Activated T-helper 9 cell treated with anti-CD3 and anti-CD28 coated beads, Interleukin-2, amount 50 U/mL, for 16 hours (primary cell): ENCODE data around the gene SEC14L5.

ENCODE experiments used
- DNase-seq: peaks from one replicate; pipeline ENCODE4 v3.0.0-alpha.2; 2020; ENCODE audit warnings: low read depth

SEC14L5 gene

DNA sequence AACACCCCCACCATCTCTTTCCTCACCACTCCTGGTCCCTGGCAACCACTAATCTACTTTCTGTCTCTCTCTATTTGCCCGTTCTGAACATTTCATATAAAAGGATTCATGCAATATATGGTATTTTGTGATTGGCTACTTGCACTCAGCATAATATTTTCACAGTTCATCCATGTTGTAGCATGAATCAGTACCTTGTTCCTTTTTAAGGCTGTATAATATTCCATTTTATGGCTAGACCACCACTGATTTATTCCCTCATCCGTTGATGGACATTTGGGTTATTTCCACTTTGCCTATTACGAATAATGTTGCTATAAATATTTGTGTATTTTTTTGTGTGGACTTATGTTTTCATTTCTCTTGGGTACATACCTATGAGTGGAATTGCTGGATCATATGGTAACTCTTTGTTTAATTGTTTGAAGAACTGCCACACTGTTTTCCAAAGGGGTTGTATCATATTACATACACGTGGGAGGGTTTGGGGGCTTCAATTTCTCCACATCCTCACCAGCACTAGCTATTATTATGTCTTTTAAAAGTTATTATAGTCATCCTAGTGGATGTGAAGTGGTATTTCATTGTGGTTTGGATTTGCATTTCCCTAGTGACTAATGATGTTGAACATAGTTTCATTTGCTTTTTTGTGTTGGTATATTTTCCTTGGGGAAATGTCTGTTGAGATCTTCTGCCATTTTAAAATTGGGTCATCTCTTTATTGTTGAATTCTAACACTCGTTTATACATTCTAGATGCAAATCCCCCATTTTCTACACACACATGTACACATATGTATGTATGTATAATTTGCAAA is 26.3 kb downstream of the SEC14L5 start:
- DNase-seq, result no peak

DNA sequence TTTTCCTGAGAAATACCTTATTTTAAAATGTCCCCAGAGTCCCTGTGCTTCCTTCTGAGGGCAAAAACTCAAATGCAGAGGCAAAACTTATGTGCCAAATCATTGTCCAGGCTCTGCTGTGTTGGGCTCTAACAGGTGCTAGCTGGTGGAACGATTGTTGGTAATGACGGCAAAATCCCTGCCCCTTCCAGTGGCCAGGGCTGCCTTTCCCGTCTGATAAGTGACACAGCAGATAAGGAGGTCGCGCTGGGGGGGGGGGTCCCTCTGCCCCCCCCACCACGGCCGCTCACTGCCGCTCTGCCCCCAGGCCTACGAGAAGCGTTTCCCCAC is 29.1 kb downstream of the SEC14L5 start:
- DNase-seq, result no peak

DNA sequence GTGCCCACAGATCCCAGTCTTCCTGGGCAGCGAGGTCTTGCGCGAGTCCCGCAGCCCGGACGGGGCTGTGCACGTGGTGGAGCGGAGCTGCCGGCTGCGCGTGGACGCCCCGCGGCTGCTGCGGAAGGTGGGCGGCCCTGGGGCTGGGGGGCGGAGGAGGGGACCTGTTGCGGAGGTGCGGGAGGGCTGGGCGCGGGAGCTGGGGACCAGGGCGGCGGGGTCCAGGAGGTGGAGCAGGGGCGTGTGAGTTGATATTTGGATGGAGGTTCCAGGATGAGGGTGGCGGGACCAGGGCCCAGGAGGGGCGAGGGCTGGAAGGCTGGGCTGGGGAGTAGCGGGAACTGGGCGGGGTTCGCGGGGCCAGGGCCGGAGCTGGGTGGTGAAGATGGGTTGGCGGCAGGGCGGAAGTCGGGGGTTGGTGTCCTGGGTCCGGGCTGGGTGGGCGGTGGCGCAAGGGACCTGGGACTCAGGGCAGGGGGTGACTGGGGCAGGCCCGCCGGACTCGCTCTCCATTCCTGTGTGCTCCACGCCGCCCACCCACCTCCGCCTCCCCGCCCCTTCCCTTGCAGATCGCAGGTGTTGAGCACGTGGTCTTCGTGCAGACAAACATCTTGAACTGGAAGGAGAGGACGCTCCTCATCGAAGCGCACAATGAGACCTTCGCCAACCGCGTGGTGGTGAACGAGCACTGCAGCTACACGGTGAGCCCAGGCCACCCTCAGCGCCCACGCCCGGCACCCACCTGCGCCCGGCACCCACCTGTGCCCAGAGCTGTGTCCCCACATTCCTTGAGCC is 29.6 kb downstream of the SEC14L5 start:
- DNase-seq, result no peak

DNA sequence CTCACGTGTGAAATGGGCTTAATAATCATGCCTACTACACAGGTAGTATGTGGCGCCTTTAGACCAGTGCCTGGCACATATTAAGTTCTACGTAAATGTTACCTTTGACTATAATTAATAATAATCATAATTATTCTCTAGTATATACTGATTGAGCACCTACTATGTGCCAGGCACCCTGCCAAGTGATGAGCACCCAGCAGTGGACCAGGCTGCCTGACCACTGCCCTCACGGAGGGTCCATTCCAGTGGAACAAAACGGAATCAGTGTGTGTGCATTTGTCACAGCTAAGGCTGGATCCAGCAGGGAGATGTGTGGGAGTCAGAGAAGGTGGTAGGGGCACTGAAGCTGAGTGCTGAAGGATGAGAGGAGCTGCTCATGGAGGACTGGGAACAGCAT is 30.5 kb downstream of the SEC14L5 start:
- DNase-seq, result no peak

DNA sequence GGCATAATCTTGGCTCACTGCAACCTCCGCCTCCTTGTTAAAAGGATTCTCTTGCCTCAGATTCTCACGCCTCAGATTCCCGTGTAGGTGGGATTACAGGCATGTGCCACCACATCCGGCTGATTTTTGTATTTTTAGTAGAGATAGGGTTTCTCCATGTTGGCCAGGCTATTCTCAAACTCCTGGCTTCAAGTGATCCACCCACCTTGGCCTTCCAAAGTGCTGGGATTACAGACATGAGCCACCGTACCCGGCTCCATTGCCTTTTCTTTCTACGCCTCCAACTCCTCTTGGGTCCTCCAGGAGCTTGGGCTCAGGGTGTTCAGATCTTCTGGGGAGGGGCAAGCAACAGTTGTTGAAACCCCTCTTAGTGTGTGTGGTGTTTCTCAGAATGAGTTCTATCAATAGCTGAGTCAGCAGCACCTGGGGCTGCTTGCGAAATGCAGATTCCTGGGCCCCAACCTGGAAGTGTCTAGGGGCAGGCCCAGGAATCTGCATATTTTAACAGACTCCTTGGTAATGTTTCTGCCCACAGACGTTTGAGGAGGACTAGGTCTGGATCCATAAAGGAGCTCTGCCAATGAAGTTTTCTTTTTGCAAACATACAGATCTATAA is 31.4 kb downstream of the SEC14L5 start:
- DNase-seq, result no peak

DNA sequence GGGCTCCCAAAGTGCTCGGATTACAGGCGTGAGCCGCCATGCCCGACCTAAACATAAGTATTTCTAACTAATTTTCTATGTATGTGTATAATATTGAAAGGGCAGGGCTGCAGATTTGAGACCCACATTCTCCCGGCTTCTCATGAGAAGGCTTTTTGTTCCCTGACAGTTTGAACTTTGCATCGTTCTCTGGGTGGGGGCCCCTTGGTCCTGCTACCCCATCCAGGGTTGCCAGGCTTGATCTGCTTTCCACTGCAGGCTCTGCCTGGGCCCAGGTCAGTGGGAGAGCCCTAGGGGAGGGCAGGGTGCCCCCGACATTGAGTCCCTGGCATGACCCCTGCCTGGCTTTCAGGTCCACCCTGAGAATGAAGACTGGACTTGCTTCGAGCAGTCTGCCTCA is 32.3 kb downstream of the SEC14L5 start:
- DNase-seq, result no peak

DNA sequence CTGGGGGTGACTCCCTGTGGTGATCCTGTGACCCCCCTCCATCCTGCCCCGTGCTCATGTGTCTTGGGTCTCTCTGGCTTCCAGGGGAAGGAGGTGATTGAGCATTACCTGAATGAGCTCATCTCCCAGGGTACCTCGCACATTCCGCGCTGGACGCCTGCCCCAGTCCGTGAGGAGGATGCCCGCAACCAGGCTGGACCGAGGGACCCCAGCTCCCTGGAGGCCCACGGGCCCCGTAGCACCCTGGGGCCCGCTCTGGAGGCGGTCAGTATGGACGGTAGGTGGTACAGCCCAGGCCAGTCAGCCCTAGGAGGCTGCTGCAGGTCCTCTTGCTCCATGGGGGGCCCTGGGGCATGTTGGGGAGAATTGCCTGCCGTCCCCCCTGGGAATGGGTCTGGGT is 33.6 kb downstream of the SEC14L5 start:
- no peak for DNase-seq

DNA sequence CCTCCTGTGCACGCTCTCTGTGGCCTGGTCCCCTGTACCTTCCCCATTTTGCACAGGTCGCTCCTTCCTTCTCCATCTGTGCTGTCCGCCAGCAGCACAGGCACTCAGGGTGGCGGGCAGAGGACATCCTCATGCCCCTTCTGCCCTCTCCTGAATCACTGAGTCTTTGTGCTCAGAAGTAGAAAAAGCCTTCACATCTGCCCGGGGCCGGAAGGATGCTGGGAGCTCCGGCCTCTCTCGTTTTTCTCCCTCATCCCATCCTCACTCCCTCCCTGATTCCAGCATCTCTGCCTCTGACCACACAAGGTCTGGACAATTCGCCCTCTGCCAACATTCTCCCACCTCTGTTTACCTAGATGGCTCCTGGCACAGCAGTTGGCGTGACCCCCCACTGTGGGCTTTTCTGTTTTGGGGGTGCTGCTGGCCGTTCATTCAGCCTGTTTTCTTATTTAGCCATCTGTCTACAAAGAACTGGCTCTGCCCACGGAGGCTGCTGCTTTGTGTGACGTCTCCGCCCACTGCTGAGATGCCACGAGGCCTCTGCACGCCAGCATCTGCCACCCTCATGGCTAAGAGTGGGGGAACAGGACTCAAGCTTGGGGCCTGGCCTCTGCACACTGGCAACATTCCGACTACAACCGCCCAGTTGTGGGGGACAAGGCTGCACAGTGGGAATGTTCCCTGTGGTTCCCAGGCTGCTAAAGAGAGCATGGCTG is 36.7 kb downstream of the SEC14L5 start:
- no peak for DNase-seq

DNA sequence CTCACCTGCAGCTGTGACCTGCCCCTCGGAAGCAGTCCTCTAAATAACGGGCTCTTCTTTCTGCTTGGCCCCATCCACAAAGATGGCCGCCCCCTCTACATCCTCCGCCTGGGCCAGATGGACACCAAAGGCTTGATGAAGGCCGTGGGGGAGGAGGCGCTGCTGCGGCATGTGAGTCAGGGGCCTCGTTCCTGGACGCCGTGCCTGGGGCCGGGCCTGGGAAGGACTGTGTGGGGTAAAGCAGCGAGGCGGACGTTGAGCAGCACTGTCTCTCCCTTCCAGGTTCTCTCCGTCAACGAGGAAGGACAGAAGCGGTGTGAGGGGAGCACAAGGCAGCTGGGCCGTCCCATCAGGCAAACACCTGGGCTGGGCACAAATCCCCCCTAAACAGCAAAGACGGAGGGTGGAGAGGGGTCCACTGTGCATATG is 42.5 kb downstream of the SEC14L5 start:
- DNase-seq, result no peak

DNA sequence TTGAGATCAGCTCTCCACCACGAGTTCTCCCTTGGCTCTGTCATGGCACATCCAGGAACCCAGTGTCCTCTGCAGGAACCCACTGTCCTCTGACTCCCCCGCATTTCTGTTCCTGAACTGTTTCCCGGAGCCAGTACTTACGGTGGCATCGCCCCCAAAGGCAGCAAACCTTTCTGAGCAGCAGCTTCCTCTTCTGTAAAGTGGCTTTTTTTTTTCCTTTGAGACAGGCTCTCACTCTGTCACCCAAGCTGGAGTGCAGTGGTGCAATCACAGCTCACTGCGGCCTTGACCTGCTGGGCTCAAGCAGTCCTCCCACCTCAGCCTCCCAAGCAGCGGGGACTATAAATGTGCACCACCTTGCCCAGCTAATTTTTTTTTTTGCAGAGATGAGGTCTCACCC is 43.4 kb downstream of the SEC14L5 start:
- no peak for DNase-seq

DNA sequence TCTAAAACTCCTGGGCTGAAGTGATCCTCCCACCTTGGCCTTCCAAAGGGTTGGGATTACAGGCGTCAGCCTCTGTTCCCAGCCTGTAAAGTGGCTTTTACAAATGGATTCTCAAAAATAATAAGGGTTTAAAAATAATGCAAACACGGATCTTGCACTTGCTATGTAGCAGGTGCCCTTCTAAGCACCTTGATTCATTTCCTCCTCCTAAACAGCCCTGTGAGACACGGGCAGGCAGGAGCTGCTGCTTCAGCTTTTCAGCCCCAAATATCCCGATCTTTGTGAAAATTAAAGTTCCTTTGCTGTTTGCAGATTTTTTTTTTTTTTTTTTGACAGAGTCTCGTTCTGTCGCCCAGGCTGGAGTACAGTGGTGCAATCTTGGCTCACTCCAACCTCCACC is 43.9 kb downstream of the SEC14L5 start:
- DNase-seq, result no peak

DNA sequence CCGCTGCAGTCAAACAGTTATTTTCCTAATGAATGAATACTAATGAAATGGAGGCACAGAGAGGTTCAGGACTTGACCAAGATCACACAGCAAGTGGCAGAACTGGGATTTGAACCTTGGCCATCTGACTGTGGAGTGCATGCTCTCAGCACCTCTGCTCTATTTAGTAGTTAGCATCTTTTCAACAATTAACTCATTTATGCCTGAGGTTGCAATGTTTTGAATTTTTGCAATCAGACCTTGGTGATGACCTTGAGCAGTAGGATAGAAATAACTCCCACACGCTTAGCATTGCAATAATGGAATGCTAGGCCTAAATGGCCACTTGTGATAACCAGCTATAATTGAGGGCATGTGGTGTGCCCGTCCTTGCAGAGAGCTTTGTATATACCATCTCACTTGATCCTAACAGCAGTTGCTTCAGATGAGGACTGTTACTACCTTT is 44.6 kb downstream of the SEC14L5 start:
- DNase-seq, result no peak

DNA sequence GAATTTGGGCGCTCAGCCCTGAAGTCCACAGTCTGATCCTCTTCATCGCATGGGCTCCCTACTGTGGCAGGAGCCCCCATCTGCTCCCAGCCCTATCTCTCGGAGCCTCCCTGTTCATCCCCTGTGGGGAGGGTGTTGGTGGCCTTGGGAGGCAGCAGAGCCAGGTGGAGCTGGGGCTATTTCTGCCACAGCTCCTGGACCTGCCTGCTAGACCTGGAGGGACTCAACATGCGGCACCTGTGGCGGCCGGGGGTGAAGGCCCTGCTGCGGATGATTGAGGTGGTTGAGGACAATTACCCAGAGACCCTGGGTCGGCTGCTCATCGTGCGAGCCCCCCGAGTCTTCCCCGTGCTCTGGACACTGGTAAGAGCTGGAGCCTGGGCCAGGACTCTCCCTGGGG is 45.1 kb downstream of the SEC14L5 start:
- no peak for DNase-seq

DNA sequence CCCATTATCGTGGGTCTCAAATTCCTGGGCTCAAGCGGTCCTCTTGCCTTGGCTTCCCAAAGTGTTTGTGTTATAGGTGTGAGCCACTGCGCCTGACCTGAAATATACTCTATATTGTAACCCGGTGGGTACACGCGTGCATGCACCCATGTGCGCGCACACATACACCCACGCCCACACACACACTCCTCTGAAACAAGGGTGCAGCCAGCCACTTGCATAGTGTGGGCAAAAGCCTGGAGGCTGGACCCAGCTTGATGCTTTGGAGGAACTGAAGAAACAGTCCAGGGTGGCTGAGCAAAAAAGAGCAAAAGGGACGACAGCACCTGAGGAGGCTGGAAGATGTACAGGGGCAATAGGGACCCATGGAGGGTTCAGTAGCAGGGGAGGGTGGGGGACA is 45.7 kb downstream of the SEC14L5 start:
- DNase-seq, result no peak

DNA sequence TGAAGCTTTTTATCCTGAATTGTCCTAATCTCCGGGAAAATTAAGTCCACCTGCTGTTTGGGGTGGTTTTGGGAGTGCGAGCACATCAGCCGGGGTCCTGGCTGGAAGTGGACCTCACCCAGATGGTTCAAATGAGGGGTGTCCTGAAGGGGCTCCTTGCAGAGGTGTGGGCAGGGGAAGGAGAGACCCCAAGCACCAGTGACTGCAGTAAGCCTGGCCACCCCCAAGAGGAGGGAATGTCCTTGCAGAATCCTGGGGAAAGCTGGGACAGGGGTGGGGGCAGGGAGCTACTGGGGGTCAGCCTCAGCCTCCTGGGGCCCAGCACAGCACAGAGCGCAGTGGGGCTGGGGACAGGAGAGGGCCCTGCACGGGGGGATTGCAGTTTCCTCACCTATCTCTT is 46.2 kb downstream of the SEC14L5 start:
- DNase-seq, result no peak

DNA sequence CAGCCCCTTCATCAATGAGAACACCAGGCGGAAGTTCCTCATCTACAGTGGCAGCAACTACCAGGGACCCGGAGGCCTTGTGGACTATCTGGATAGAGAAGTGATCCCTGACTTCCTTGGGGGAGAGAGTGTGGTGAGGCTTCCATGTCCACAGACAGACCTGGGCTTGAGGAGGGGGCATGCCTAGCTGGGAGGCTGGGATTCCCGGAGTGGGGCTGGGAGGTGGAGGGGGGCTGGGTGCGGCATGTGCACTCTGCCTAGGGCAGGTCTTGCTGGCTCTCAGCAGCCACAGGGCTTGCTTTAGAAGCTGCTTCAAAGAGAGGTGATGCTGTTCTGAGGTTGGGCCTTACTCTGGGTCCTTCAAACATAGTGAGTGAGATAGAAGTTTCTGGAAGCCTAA is 47.8 kb downstream of the SEC14L5 start:
- DNase-seq, result no peak

DNA sequence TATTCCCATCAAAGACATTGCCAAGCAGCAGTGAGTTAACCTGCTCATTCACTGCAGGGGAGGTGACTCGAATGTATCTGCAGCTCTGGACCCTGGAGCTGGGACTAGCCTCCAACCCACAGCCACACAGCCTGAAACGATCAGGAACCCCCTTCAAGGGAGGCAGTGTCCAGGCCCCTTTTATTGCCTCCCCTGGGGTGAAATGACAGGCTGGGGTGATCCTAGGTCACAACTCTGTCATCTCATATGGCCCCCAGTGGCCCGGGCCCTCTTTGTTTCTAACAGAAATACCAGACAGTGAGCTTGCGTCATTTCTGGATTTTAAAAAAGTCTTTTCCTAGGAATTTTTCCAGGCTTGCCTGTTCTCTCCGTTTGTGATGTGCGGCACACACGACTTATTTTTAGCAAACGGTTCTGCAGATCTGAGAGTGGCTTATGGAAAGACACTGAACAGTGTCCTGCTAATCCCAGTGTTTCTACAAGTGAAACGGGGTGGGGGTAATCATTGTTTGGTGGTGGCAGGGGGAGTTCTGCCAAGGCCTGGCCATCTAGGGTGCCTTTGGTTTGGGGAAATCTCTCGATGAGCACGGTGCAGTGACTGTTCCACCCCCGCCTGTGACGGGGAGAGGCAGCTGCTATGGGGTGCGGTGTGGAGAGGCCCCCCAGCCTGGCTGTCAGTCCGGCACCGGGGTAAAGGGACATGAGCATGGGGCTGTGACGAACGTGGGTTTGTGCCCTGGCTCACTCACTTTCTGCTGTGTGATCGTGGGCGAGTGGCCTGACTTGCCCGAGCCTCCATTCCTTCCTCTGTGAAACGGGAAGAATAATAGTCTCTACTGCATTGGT is 48.4 kb downstream of the SEC14L5 start:
- DNase-seq, result no peak

DNA sequence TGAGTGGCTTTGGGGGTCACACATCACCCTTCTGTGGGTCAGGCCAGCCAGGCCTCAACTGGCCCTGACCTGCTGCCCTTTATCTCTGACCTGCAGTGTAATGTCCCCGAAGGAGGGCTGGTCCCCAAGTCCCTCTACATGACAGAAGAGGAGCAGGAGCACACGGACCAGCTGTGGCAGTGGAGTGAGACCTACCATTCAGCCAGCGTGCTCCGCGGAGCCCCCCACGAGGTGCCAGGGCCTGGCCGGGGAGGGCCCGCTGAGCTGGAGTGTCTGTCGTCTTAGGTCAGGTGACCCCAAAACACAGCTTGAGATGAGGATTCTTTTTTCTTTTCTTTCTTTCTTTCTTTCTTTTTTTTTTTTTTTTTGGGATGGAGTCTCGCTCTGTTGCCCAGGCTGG is 49.1 kb downstream of the SEC14L5 start:
- no peak for DNase-seq

DNA sequence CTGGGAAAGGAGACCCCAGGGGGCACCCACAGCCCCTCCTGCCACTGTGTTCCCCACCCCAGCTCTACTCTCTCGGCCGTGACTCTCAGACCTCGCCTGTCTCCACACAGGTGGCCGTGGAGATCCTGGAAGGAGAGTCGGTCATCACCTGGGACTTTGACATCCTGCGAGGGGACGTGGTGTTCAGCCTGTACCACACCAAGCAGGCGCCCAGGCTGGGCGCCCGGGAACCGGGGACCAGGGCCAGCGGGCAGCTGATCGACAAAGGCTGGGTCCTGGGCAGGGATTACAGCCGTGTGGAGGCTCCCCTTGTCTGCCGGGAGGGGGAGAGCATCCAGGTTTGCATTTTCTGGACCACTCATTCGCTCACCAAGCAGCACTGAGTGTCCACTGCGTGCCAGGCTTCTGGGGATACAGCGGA is 50.2 kb downstream of the SEC14L5 start:
- no peak for DNase-seq

DNA sequence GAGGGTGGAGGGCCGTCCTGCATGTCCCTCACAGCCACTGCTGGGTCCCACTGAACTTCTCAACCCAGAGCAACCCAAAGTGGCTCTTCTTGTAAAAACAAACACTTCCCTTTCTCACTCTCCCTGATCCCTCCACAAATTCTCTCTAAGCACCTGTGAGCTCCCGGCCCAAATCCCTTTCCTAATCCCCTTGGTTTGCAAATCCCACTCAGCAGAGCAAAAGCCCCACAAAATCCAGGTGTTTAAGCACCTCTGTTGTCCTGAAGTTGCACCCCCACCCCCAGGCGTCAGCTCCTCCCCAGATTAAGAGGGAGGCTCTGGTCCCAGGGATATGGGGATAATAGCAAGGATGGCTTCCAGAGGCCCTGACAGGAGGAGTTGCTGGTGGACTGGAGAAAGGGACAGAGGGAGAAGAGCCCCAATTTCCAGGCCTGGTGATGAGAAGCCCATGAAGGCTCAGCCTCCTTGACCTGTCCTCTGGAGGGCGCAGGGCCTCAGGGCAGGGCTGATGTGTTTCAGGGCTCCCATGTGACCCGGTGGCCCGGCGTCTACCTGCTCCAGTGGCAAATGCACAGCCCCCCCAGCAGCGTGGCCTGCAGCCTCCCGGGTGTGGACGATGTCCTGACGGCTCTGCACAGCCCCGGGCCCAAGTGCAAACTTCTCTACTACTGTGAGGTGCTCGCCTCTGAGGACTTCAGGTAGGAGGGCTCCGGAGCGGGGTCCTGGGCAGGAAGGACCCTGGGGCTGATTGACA is 52.6 kb downstream of the SEC14L5 start:
- no peak for DNase-seq

DNA sequence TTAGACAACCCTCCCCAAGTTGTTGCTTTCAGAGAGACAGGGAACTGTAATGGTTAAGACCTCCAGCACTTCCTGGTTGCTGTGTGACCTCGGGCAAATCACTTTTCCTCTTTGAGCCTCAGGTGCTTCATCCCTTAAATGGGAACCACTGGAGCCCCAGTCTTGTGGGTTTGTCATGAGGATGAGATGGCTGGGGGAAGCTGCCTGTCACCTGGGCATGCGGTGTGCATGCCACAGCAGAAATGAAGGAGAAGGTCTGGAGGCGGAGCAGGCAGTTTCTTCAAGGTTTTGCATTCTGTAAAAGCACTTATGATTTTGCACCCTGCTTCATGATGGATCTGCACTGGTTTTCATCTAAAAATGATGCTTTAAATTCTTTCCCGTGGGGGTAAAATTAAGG is 53.5 kb downstream of the SEC14L5 start:
- no peak for DNase-seq
